GM12878 (cell line): ENCODE results near the gene WHRN. TPM values are rescaled to one million over a fixed set of nuclear protein-coding genes. Genes with fewer than 3 reads are reported as not detected.

ENCODE experiments used
- ATAC-seq: fragments of 200-7000 bp; cut with Tn5 transposase; 3 replicates; pipeline ENCODE4 v1.9.1; 2020; ENCODE audit warnings: mild to moderate bottlenecking, moderate library complexity
- BruUV-seq: library from RNA; stranded (reverse); fragments of 400-500 nt; replicated peaks from 2 replicates; lab custom pipeline; 2021; lab: Mats Ljungman, UMichigan
- CTCF ChIA-PET: fragments of 300-600 bp; sonication (Branson Sonifier 250); formaldehyde crosslinking; extraction: SDS; loops from one replicate; lab custom pipeline; 2021; ENCODE audit warnings: inconsistent platforms; lab: Yijun Ruan, JAX
- POLR2A ChIA-PET: fragments of 350-600 bp; formaldehyde crosslinking; extraction: SDS; loops from one replicate; lab custom pipeline; 2021; ENCODE audit warnings: inconsistent platforms; lab: Charles Lee
- RAD21 ChIA-PET: fragments of 300-600 bp; sonication (Branson Sonifier 250); formaldehyde crosslinking; loops from one replicate; lab custom pipeline; 2023; ENCODE audit warnings: antibody characterized with exemption; ENCODE audit not compliant: unreplicated experiment; lab: Charles Lee
- SMC1A ChIA-PET: fragments of 300-600 bp; sonication (Branson Sonifier 250); formaldehyde crosslinking; loops from one replicate; lab custom pipeline; 2023; ENCODE audit not compliant: unreplicated experiment, uncharacterized antibody; lab: Charles Lee
- DNase-seq: peaks from one replicate; pipeline ENCODE4 v3.0.0-alpha.2; 2011; ENCODE audit warnings: low read depth, low spot score
- FAIRE-seq: peaks from 3 replicates; lab custom pipeline; 2011; peaks lifted over from hg19 to GRCh38; lab: Jason Lieb, UNC
- H2AFZ ChIP-seq: 2 replicates; pipeline ENCODE4 v1.6.0; 2011; ENCODE audit warnings: low read depth, low read length, control low read depth; ENCODE audit not compliant: control insufficient read depth
- H3K27ac ChIP-seq: 2 replicates; pipeline ENCODE4 v1.5.1; 2011; ENCODE audit warnings: control low read depth; ENCODE audit not compliant: control insufficient read depth, insufficient read depth
- H3K27me3 ChIP-seq, 2 experiments: replicated peaks in 1 of 2; 2 replicates each; pipeline versions ENCODE4 v1.6.0 to v1.6.1; 2011; ENCODE audit warnings: low read length in 1 of 2; ENCODE audit not compliant: control insufficient read depth in 2 of 2, insufficient read depth in 2 of 2
- H3K36me3 ChIP-seq, 2 experiments: 2 replicates each; pipeline ENCODE4 v1.5.1; 2011; ENCODE audit warnings: low read length in 1 of 2; ENCODE audit not compliant: control insufficient read depth in 2 of 2, insufficient read depth in 2 of 2
- H3K4me1 ChIP-seq: 2 replicates; pipeline ENCODE4 v1.6.1; 2011; ENCODE audit warnings: mild to moderate bottlenecking, low read length, moderate library complexity, mixed read lengths; ENCODE audit not compliant: control insufficient read depth, insufficient read depth
- H3K4me2 ChIP-seq: 2 replicates; pipeline ENCODE4 v1.6.0; 2011; ENCODE audit warnings: control low read depth; ENCODE audit not compliant: control insufficient read depth, insufficient read depth
- H3K4me3 ChIP-seq: fragments of 200-600 bp; sonication (generic); 2 replicates; pipeline ENCODE4 v1.5.1; 2016
- H3K79me2 ChIP-seq: 2 replicates; pipeline ENCODE4 v1.6.0; 2011; ENCODE audit warnings: low read length; ENCODE audit not compliant: control insufficient read depth, insufficient read depth
- H3K9ac ChIP-seq: 2 replicates; pipeline ENCODE4 v1.8.0; 2011; ENCODE audit warnings: low read length, control low read depth, mixed read lengths; ENCODE audit not compliant: control insufficient read depth, insufficient read depth
- H3K9me3 ChIP-seq: replicated peaks from 3 replicates; pipeline ENCODE4 v1.5.1; 2011; ENCODE audit warnings: mild to moderate bottlenecking, low read length; ENCODE audit not compliant: control insufficient read depth, insufficient read depth
- H4K20me1 ChIP-seq: 2 replicates; pipeline ENCODE4 v1.6.0; 2011; ENCODE audit not compliant: control insufficient read depth, insufficient read depth
- BHLHE40 ChIP-seq, 2 experiments: fragments of 450-650 bp in 1 of 2; IDR thresholded peaks; 2 replicates each; pipeline ENCODE4 v1.6.1; 2011 to 2017; ENCODE audit warnings: low read depth in 2 of 2, borderline replicate concordance in 1 of 2, improper control_type of control experiment in 1 of 2, low read length in 1 of 2, mild to moderate bottlenecking in 1 of 2
- CREB1 ChIP-seq: IDR thresholded peaks from 2 replicates; pipeline ENCODE4 v1.6.1; 2012; ENCODE audit warnings: low read depth, mild to moderate bottlenecking, inconsistent platforms
- RAD21 ChIP-seq: IDR thresholded peaks from 2 replicates; pipeline ENCODE4 v1.6.1; 2011; ENCODE audit warnings: mild to moderate bottlenecking, low read depth, low read length, moderate library complexity; ENCODE audit not compliant: insufficient read depth
- SMAD1 ChIP-seq: fragments of 450-650 bp; IDR thresholded peaks from 2 replicates; pipeline ENCODE4 v1.6.1; 2018; ENCODE audit warnings: mild to moderate bottlenecking, low read depth; ENCODE audit not compliant: partially characterized antibody
- SMC3 ChIP-seq: IDR thresholded peaks from 2 replicates; pipeline ENCODE4 v1.6.1; 2011; ENCODE audit warnings: low read length, improper control_type of control experiment, borderline replicate concordance
- SPI1 ChIP-seq: IDR thresholded peaks from 2 replicates; pipeline ENCODE4 v1.6.1; 2011; ENCODE audit warnings: low read depth, mild to moderate bottlenecking, low read length, moderate library complexity, borderline replicate concordance; ENCODE audit not compliant: insufficient read depth
- WGBS: methylation state at CpG from one replicate; pipeline ENCODE4 v1.1.6; 2016; ENCODE audit warnings: low lambda C conversion rate; ENCODE audit not compliant: insufficient replicate concordance, insufficient coverage; ENCODE audit errors: missing lambda C conversion rate; 5-methylcytosine and 5-hydroxymethylcytosine counted together
- in situ Hi-C: fragments of 300-500 bp; cut with MboI; formaldehyde crosslinking; loops from 9 replicates; pipeline ENCODE4 v1.14.3; 2018; ENCODE audit warnings: mixed read lengths
- intact Hi-C: fragments of 100-400 bp; cut with micrococcal nuclease; formaldehyde crosslinking; loops from one replicate; pipeline ENCODE4 v1.14.2; 2022; ENCODE audit not compliant: unreplicated experiment
- polyA plus RNA-seq, 11 experiments: library from polyadenylated mRNA; depleted of rRNA in 4 of 11; unstranded in 6 of 11; stranded (reverse) in 5 of 11; fragments of >200 nt; fragmentation: Nextera tagmentation in 4 of 11; fragmentation: Illumina TruSeq in 1 of 11; extraction: Ambion mirVana in 4 of 11; extraction: Trizol in 1 of 11; gene quantifications; 1 replicate in 1 of 11; 2 replicates in 10 of 11; pipeline versions ENCODE4 v1.2.1 to v1.2.3, GENCODE V29; 2011 to 2016; ENCODE audit warnings: inconsistent platforms in 2 of 11, missing spikeins in 2 of 11, low read depth in 1 of 11
- total RNA-seq, 4 experiments: library from RNA; depleted of rRNA in 3 of 4; stranded (reverse); fragments of >200 nt in 3 of 4; fragmentation: Illumina TruSeq in 1 of 4; extraction: Trizol in 1 of 4; gene quantifications; 2 replicates each; pipeline versions ENCODE4 v1.2.1 to v1.2.3, GENCODE V29; 2013 to 2021
- TF ChIP-seq, protein P1 (sequence below), 3 experiments: IDR thresholded peaks in 2 of 3; conservative IDR thresholded peaks in 1 of 3; 2 replicates each; pipeline ENCODE4 v1.5.1; 2011; ENCODE audit warnings: low read depth in 3 of 3, low read length in 3 of 3, mild to moderate bottlenecking in 3 of 3, control low read depth in 2 of 3, moderate library complexity in 2 of 3, inconsistent platforms in 1 of 3, mixed read lengths in 1 of 3; ENCODE audit not compliant: control insufficient read depth in 2 of 3, insufficient read depth in 1 of 3; ENCODE audit errors: extremely low read depth in 1 of 3

WHRN gene
- total and polyA plus RNA-seq, 10 of the 15 experiments (the other 5 are each of a cell fraction or from before 2014, with no cell fraction given): 0.04 to 18.2 (median 0.68) TPM; not detected in 1

- SMC1A ChIA-PET: interaction anchor here (0.6 to 5.7 kb wide), 9 partner anchors 11 to 120 kb away, joined by 3 to 34 read pairs (median 4); partner anchors contain the start of gene TEX53
- no peaks in the 10 kb centered on the region for H3K36me3 ChIP-seq
- BruUV-seq: no TSS peak
- RAD21 ChIA-PET: interaction anchor here (0.6 to 3.0 kb wide), 4 partner anchors 36 to 115 kb away, joined by 3 to 25 read pairs (median 4); no protein-coding TSS in a partner anchor
- no peak overlapping the region for H3K27ac ChIP-seq
- under 1% methylated on average over 5 of the region's 5 CpGs for WGBS
- peak; percentile 7 for DNase-seq
- H3K79me2 ChIP-seq: no peaks in the 10 kb centered on the region
- TF ChIP-seq, protein P1, sequence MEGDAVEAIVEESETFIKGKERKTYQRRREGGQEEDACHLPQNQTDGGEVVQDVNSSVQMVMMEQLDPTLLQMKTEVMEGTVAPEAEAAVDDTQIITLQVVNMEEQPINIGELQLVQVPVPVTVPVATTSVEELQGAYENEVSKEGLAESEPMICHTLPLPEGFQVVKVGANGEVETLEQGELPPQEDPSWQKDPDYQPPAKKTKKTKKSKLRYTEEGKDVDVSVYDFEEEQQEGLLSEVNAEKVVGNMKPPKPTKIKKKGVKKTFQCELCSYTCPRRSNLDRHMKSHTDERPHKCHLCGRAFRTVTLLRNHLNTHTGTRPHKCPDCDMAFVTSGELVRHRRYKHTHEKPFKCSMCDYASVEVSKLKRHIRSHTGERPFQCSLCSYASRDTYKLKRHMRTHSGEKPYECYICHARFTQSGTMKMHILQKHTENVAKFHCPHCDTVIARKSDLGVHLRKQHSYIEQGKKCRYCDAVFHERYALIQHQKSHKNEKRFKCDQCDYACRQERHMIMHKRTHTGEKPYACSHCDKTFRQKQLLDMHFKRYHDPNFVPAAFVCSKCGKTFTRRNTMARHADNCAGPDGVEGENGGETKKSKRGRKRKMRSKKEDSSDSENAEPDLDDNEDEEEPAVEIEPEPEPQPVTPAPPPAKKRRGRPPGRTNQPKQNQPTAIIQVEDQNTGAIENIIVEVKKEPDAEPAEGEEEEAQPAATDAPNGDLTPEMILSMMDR (IDR thresholded peaks at IDR 0.05 in 2 of 3, conservative IDR thresholded peaks at IDR 0.05 in 1 of 3; ENCODE audit: control insufficient read depth in 2 of 3, extremely low read depth in 1 of 3, insufficient read depth in 1 of 3, low read depth in 3 of 3, low read length in 3 of 3): peak; percentile 31 to 52 (median 49); a peak in 5 of 6 replicates
- TF ChIP-seq RAD21 (peak; percentile 48), SMAD1 (no peak), CREB1 (no peak), SPI1 (peak; percentile 44; the same call in 1 of the 2 replicates), BHLHE40 (IDR thresholded peaks at IDR 0.05; ENCODE audit: borderline replicate concordance in 1 of 2, low read depth in 2 of 2, low read length in 1 of 2) (peak in 1 of 2 experiments; percentile 44; a peak in 1 of 4 replicates), SMC3 (peak; percentile 44; the same call in 1 of the 2 replicates)
- H3K9ac ChIP-seq: no peak overlapping the region
- no peak overlapping the region for H3K4me3 ChIP-seq
- POLR2A ChIA-PET: interaction anchor here (0.9 kb wide), 1 partner anchor 81 kb away, joined by 4 read pairs; no protein-coding TSS in a partner anchor
- CTCF ChIA-PET: interaction anchor here (0.6 to 2.4 kb wide), 10 partner anchors 8 to 143 kb away, joined by 3 to 32 read pairs (median 4); no protein-coding TSS in a partner anchor
- no peaks in the 10 kb centered on the region for H3K9me3 ChIP-seq
- no peak overlapping the region for H3K4me2 ChIP-seq
- H3K27me3 ChIP-seq: peaks cover 0 to 2% of the 10 kb centered on the region in 2 experiments; a peak in 2 of 4 replicates
- no peak overlapping the region for H2AFZ ChIP-seq
- in situ Hi-C loops (no loop called here), intact Hi-C loops (loop anchor here (1.0 kb wide), 1 partner anchor 115 kb away; no protein-coding TSS in a partner anchor)
- no peaks in the 10 kb centered on the region for H4K20me1 ChIP-seq
- H3K4me1 ChIP-seq: no peaks in the 10 kb centered on the region; the same call in 1 of the 2 replicates
- FAIRE-seq: peak; percentile 68
- peak; percentile 95 for ATAC-seq
Observed at GRCh38 chr9:114538241-114538640, 33.0 kb upstream of the WHRN start.
